Measurements from ENCODE around the gene BYSL. TPM values are rescaled to one million over a fixed set of nuclear protein-coding genes. Genes with fewer than 3 reads are reported as not detected.
A peak's percentile ranks its signal among the peaks of the same experiment; 100 is the strongest.
"Not testable (repeated sequence)": the region's sequence is repeated elsewhere in the genome, so short reads cannot be mapped to it uniquely, and the experiment has no call there.

Gene BYSL
- total RNA-seq, 1 donor from 2014 or later, result 60.5 TPM

- Mint-ChIP-seq H3K4me1 (ENCODE audit: low read depth) (peaks cover 64% of the 10 kb centered on the region), H3K27me3 (ENCODE audit: low read depth) (no peaks in the 10 kb centered on the region), H3K27ac (peak overlapping the region; percentile 80), H3K36me3 (ENCODE audit: low read depth) (peaks cover 60% of the 10 kb centered on the region), H3K4me3 (ENCODE audit: low read depth) (peak overlapping the region; percentile 93), H3K9me3 (no peaks in the 10 kb centered on the region)
- intact Hi-C loops (cut with micrococcal nuclease), result no loop called here
- DNase-seq (ENCODE audit: low spot score), result no peak
Measured at GRCh38 chr6:41939176-41939847, 18.0 kb downstream of the BYSL start.

DNA sequence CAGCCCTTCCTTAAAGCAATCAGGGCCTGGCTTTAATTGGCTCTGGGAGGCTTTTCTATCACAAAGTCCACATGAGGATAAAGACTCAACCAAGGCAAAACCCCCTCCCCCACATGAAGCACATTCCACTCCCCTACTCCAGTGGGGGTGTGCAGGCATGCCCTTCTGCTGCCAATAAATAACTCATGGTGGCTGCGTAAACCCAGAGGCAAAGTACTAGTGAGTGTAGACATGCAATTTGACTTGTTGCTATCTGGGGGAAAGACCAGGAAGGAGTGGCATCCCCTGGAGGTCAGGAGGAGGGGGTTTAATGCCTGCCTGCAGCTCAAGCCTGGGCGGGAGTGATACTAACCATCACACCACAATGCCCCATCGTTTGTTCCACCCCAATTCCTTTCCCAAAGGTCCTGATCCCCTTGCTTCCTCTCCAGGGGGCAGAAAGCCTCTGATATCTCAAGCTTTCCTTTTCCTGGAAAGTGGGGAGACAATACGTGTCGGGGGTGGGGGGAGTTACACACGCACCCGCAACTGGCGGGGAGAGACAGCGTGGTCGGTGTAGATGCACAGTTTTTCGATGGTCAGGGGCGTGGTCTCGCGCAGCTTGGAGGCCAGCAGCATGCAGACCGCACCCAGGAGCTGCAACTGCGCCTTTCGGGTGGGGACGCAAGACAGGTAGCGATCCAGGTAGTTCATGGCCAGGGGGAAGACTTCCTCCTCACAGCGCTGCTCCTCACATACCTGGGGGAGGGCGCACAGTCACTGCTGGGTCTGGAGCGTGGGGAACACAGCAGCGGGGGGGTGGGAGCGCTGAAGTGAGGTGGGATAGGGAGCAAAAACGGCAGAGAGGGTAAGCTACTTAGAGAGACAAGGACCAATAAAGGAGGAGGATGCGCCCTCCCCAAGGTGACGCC lies 18.8 kb downstream of the BYSL start:
- Mint-ChIP-seq H3K9me3 (no peaks in the 10 kb centered on the region), H3K27me3 (ENCODE audit: low read depth) (no peaks in the 10 kb centered on the region), H3K4me3 (ENCODE audit: low read depth) (peak overlapping the region; percentile 93), H3K27ac (peak overlapping the region; percentile 80), H3K4me1 (ENCODE audit: low read depth) (peaks cover 57% of the 10 kb centered on the region), H3K36me3 (ENCODE audit: low read depth) (peaks cover 52% of the 10 kb centered on the region)
- DNase-seq (ENCODE audit: low spot score), result peak; percentile 49
- intact Hi-C loops (cut with micrococcal nuclease), result loop anchor here (2.0 kb wide), 1 partner anchor 71 kb away; no protein-coding TSS in a partner anchor

DNA sequence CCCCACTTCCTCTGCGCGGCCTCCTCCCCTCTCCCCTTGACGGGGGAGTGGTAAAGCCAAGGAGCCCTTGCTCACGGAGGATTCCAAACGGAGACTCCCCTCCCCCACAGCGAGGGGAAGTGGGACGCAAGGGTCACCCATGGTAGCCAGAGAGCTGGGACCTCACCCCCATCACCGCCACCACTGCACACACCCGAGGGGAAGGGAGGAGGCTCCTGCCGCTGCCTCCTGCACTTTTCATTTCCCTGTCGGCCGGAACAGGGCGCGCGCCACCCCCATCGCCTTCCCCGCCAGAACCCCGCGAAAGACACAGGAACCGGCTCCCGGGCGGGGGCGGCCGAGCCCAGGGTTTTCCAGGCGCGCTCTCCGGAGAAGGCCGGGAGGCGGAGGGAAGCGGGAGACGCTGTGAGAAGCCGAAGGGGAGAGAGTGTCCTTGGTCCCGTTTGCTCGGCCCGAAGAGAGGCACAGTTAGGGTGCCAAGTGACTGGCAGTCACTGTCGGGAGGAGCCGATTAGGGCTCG lies 19.5 kb downstream of the BYSL start:
- H3K4me3 Mint-ChIP-seq (ENCODE audit: low read depth), result peak overlapping the region; percentile 93
- H3K27ac Mint-ChIP-seq, result peak overlapping the region; percentile 80
- intact Hi-C loops (cut with micrococcal nuclease), result loop anchor here (1.0 to 2.0 kb wide), 2 partner anchors 20 to 70 kb away; partner anchors contain the start of genes BYSL and MED20
- no peaks in the 10 kb centered on the region for H3K9me3 Mint-ChIP-seq
- H3K27me3 Mint-ChIP-seq (ENCODE audit: low read depth), result no peaks in the 10 kb centered on the region
- peaks cover 51% of the 10 kb centered on the region for H3K4me1 Mint-ChIP-seq (ENCODE audit: low read depth)
- H3K36me3 Mint-ChIP-seq (ENCODE audit: low read depth), result peaks cover 46% of the 10 kb centered on the region
- DNase-seq (ENCODE audit: low spot score), result peak; percentile 63

- peaks cover 40% of the 10 kb centered on the region for H3K36me3 Mint-ChIP-seq (ENCODE audit: low read depth)
- intact Hi-C loops (cut with micrococcal nuclease), result loop anchor here (1.0 to 2.0 kb wide), 2 partner anchors 20 to 69 kb away; partner anchors contain the start of genes BYSL and MED20
- peak within 1 kb of the TSS; percentile 87 for H3K27ac Mint-ChIP-seq
- peaks cover 44% of the 10 kb centered on the region for H3K4me1 Mint-ChIP-seq (ENCODE audit: low read depth)
- no peaks in the 10 kb centered on the region for H3K9me3 Mint-ChIP-seq
- peak within 1 kb of the TSS; percentile 93 for H3K4me3 Mint-ChIP-seq (ENCODE audit: low read depth)
- H3K27me3 Mint-ChIP-seq (ENCODE audit: low read depth), result no peaks in the 10 kb centered on the region
- DNase-seq (ENCODE audit: low spot score), result peak; percentile 87
Measured at GRCh38 chr6:41941280-41942066, 20.2 kb downstream of the BYSL start, which contains the start of gene CCND3. CCND3 (minus strand) TSS chr6:41941808; CDS start chr6:41941649, 159 bp downstream.

DNA sequence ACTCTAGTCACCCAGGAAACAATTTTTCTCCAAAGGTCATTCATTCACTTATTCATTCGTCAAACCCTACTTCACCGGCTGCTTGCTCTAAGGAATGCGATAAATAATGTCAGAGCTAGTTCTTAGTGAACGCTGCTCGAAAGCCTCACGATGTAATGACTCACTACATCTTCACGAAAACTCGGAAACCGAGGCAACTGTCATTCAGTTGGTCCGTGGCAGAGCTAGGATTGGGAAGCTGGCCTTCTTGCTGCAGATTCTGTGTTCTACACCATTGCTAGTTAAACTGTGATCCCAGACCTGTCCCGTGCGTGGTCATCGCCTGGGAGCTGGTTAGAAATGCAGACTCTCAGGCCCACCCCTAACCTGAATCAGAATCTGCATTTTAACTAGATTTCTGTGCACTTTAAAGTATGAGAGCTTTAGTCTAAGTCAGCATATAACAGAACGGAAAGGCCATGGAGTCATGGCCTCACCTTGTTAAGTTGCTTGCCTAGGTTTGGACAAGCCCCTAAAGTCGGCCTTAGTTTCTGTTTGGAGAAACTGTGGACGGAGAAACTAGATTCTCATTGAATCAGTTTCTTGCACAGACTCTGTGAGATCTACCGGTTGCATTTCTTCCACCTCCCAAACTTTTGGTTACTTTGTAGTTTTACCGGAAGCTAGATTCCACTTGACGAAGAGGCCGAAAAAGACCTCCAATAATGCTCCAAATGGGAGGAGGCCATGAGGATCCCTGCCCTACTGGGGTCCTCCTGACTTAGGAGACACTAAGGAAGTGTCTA lies 21.0 kb downstream of the BYSL start:
- Mint-ChIP-seq H3K36me3 (ENCODE audit: low read depth) (peaks cover 32% of the 10 kb centered on the region), H3K4me1 (ENCODE audit: low read depth) (peaks cover 37% of the 10 kb centered on the region), H3K9me3 (no peaks in the 10 kb centered on the region), H3K4me3 (ENCODE audit: low read depth) (peak overlapping the region; percentile 85), H3K27me3 (ENCODE audit: low read depth) (no peaks in the 10 kb centered on the region), H3K27ac (peak overlapping the region; percentile 87)
- no peak for DNase-seq (ENCODE audit: low spot score)
- intact Hi-C loops (cut with micrococcal nuclease), result no loop called here

GRCh38 chr6:41942882-41943281 lies 21.6 kb downstream of the BYSL start:
- H3K9me3 Mint-ChIP-seq; intact Hi-C loops (cut with micrococcal nuclease); H3K27me3 Mint-ChIP-seq (ENCODE audit: low read depth); H3K4me3 Mint-ChIP-seq (ENCODE audit: low read depth); DNase-seq (ENCODE audit: low spot score): not testable (repeated sequence)
- Mint-ChIP-seq H3K27ac (peak overlapping the region; percentile 87), H3K4me1 (ENCODE audit: low read depth) (peaks cover 31% of the 10 kb centered on the region), H3K36me3 (ENCODE audit: low read depth) (peaks cover 31% of the 10 kb centered on the region)

GRCh38 chr6:41943456-41943855 lies 22.2 kb downstream of the BYSL start:
- H3K27ac Mint-ChIP-seq, result no peak overlapping the region
- peaks cover 25% of the 10 kb centered on the region for H3K4me1 Mint-ChIP-seq (ENCODE audit: low read depth)
- peaks cover 25% of the 10 kb centered on the region for H3K36me3 Mint-ChIP-seq (ENCODE audit: low read depth)
- H3K9me3 Mint-ChIP-seq, result no peaks in the 10 kb centered on the region
- no peak for DNase-seq (ENCODE audit: low spot score)
- intact Hi-C loops (cut with micrococcal nuclease), result no loop called here
- H3K27me3 Mint-ChIP-seq (ENCODE audit: low read depth), result no peaks in the 10 kb centered on the region
- H3K4me3 Mint-ChIP-seq (ENCODE audit: low read depth), result no peak overlapping the region

- H3K4me1 Mint-ChIP-seq (ENCODE audit: low read depth), result no peaks in the 10 kb centered on the region
- H3K27ac Mint-ChIP-seq, result no peak overlapping the region
- intact Hi-C loops (cut with micrococcal nuclease), result no loop called here
- no peak overlapping the region for H3K4me3 Mint-ChIP-seq (ENCODE audit: low read depth)
- H3K9me3 Mint-ChIP-seq, result no peaks in the 10 kb centered on the region
- DNase-seq (ENCODE audit: low spot score), result no peak
- H3K36me3 Mint-ChIP-seq (ENCODE audit: low read depth), result peaks cover 5% of the 10 kb centered on the region
- H3K27me3 Mint-ChIP-seq (ENCODE audit: low read depth), result no peaks in the 10 kb centered on the region
Measured at GRCh38 chr6:41947581-41948220, 26.4 kb downstream of the BYSL start.

GRCh38 chr6:41954668-41955067 lies 33.4 kb downstream of the BYSL start:
- DNase-seq (ENCODE audit: low spot score), result no peak
- Mint-ChIP-seq H3K27me3 (ENCODE audit: low read depth) (no peaks in the 10 kb centered on the region), H3K4me3 (ENCODE audit: low read depth) (no peak overlapping the region), H3K27ac (no peak overlapping the region), H3K9me3 (peaks cover 11% of the 10 kb centered on the region), H3K4me1 (ENCODE audit: low read depth) (peaks cover 20% of the 10 kb centered on the region), H3K36me3 (ENCODE audit: low read depth) (peaks cover 11% of the 10 kb centered on the region)
- intact Hi-C loops (cut with micrococcal nuclease), result no loop called here

DNA sequence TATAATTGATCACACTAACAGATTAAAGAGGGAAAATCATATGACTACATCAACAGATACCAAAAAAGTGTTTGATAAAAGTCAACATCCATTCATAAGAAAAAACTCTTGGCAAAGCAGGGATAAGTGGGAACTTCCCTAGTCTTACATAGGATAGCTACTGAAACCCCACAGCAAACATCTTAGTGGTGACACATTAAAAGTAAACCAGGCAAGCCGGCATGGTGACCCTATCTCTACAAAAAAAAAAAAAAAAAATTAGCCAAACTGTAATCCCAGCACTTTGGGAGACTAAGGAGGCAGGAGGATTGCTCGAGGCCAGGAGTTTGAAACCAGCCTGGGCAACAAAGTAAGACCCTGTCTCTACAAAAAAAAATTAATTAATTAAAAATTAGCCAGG lies 34.1 kb downstream of the BYSL start:
- DNase-seq (ENCODE audit: low spot score), result no peak
- H3K27ac Mint-ChIP-seq, result no peak overlapping the region
- H3K27me3 Mint-ChIP-seq (ENCODE audit: low read depth), result no peaks in the 10 kb centered on the region
- peaks cover 22% of the 10 kb centered on the region for H3K4me1 Mint-ChIP-seq (ENCODE audit: low read depth)
- intact Hi-C loops (cut with micrococcal nuclease), result no loop called here
- H3K36me3 Mint-ChIP-seq (ENCODE audit: low read depth), result peaks cover 11% of the 10 kb centered on the region
- peaks cover 11% of the 10 kb centered on the region for H3K9me3 Mint-ChIP-seq
- H3K4me3 Mint-ChIP-seq (ENCODE audit: low read depth), result no peak overlapping the region

DNA sequence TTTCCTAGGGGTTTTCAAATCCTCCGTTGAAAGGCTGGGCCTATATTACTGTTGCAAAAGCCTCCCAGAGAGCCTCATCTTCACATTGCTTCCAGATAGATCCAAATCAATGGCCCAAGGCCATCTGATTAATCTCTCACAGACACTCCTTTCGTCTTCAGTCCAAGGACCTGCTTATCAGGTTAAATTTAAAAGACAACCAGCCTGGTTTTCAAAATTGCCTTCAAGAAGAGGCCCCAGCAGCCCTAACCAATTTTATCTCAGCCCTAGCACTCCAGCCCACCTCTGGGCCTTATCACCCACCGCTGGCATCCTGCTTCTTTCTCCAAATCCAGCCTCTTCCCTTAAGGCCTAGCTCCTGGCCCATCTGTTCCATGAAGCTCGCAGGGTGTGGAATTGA lies 35.8 kb downstream of the BYSL start:
- peaks cover 11% of the 10 kb centered on the region for H3K9me3 Mint-ChIP-seq
- peak overlapping the region; percentile 17 for H3K27ac Mint-ChIP-seq
- H3K4me1 Mint-ChIP-seq (ENCODE audit: low read depth), result peaks cover 29% of the 10 kb centered on the region
- no peak for DNase-seq (ENCODE audit: low spot score)
- intact Hi-C loops (cut with micrococcal nuclease), result no loop called here
- no peak overlapping the region for H3K4me3 Mint-ChIP-seq (ENCODE audit: low read depth)
- H3K27me3 Mint-ChIP-seq (ENCODE audit: low read depth), result no peaks in the 10 kb centered on the region
- peaks cover 17% of the 10 kb centered on the region for H3K36me3 Mint-ChIP-seq (ENCODE audit: low read depth)
